HG03460 (cell line): ENCODE data around the gene CCDC126.
A peak's percentile ranks its signal among the peaks of the same experiment; 100 is the strongest.
"Not testable (repeated sequence)": the region's sequence is repeated elsewhere in the genome, so short reads cannot be mapped to it uniquely, and the experiment has no call there.

ENCODE experiments used
- ATAC-seq: cut with Tn5 transposase; IDR thresholded peaks from one replicate; pipeline ENCODE4 v1.9.1; 2021; ENCODE audit not compliant: unreplicated experiment

The CCDC126 gene

GRCh38 chr7:23597094-23598091, at the start of gene CCDC126:
Gene CCDC126 (plus strand): TSS chr7:23597382. CDS start chr7:23611316, 13,934 bp downstream.
- ATAC-seq: peak; percentile 72

GRCh38 chr7:23547662-23548061, 49.5 kb upstream of the CCDC126 start:
- ATAC-seq: no peak

- no peak for ATAC-seq
Observed at GRCh38 chr7:23558303-23558702, 38.9 kb upstream of the CCDC126 start.

- ATAC-seq: no peak
Observed at GRCh38 chr7:23570592-23571200, 26.5 kb upstream of the CCDC126 start.

GRCh38 chr7:23581975-23582374, 15.2 kb upstream of the CCDC126 start:
- not testable (repeated sequence) for ATAC-seq

- ATAC-seq: not testable (repeated sequence)
Observed at GRCh38 chr7:23585304-23585703, 11.9 kb upstream of the CCDC126 start.

GRCh38 chr7:23586159-23586558, 11.0 kb upstream of the CCDC126 start:
- ATAC-seq: no peak

- no peak for ATAC-seq
Observed at GRCh38 chr7:23590529-23590928, 6.7 kb upstream of the CCDC126 start.

GRCh38 chr7:23593706-23594105, 3.5 kb upstream of the CCDC126 start:
- no peak for ATAC-seq

- ATAC-seq: peak; percentile 47
Observed at GRCh38 chr7:23594879-23595604, 2.1 kb upstream of the CCDC126 start.

- ATAC-seq: no peak
Observed at GRCh38 chr7:23598296-23598695, 1.1 kb downstream of the CCDC126 start.

- no peak for ATAC-seq
Observed at GRCh38 chr7:23600236-23600635, 3.1 kb downstream of the CCDC126 start.

GRCh38 chr7:23603632-23604295, 6.6 kb downstream of the CCDC126 start:
- no peak for ATAC-seq

- no peak for ATAC-seq
Observed at GRCh38 chr7:23604296-23604640, 7.1 kb downstream of the CCDC126 start.

- no peak for ATAC-seq
Observed at GRCh38 chr7:23607130-23607529, 9.9 kb downstream of the CCDC126 start.

- no peak for ATAC-seq
Observed at GRCh38 chr7:23607866-23608265, 10.7 kb downstream of the CCDC126 start.

GRCh38 chr7:23615331-23615730, 18.1 kb downstream of the CCDC126 start:
- ATAC-seq: no peak

- ATAC-seq: no peak
Observed at GRCh38 chr7:23616593-23616992, 19.4 kb downstream of the CCDC126 start.

GRCh38 chr7:23617482-23617881, 20.3 kb downstream of the CCDC126 start:
- no peak for ATAC-seq

- ATAC-seq: no peak
Observed at GRCh38 chr7:23618241-23618640, 21.1 kb downstream of the CCDC126 start.

GRCh38 chr7:23619141-23619540, 22.0 kb downstream of the CCDC126 start:
- ATAC-seq: no peak
